ENCODE measurements around the gene PDE7B. TPM values are rescaled to one million over a fixed set of nuclear protein-coding genes. Genes with fewer than 3 reads are reported as not detected.
A peak's percentile ranks its signal among the peaks of the same experiment; 100 is the strongest.
"Not testable (repeated sequence)": the region's sequence is repeated elsewhere in the genome, so short reads cannot be mapped to it uniquely, and the experiment has no call there.

The PDE7B gene
- total RNA-seq, 1 donor from 2014 or later, result 24.5 TPM

DNA sequence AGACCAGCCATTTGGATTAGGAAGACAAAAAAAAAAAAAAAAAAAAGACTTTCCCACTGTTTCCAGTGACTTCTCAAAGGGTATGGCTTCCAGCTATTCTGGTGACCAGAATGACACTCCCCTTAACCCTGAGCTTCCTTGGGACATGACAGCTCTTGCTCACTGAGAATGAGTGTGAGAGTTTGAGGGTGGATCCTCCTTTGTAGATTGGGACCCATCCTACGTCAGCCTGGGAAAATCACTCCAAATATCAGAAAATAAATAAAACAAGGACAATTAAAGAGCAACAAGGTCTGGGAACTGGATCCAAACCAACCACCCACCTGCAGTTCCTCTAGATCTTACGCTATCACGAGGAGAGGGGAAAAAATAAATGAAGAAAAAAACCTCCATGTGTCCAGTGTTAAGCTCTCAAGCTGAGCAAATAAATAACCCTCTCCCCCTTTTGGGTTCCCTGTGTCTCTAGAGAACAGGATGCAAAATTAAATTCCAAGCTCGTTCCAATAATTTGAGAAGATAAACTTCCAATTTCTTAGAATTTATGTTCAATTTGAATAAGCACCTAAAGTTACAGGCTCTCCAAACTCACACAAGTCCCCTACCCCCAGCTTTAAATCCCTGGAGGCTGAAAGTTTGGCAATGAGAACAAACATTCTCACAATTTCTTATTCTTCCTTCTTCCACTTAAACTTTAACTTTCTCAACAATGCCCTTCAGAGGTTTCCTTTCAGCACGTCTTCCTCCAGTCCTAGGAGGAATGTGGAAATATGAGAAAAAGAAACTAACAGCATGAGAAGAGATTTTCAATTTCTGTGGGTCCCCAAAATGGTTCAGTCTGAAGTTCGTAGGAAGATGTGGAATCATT lies 228.4 kb downstream of the PDE7B start:
- ATAC-seq (peak; percentile 69), DNase-seq (no peak)
- intact Hi-C loops (cut with micrococcal nuclease), result no loop called here

DNA sequence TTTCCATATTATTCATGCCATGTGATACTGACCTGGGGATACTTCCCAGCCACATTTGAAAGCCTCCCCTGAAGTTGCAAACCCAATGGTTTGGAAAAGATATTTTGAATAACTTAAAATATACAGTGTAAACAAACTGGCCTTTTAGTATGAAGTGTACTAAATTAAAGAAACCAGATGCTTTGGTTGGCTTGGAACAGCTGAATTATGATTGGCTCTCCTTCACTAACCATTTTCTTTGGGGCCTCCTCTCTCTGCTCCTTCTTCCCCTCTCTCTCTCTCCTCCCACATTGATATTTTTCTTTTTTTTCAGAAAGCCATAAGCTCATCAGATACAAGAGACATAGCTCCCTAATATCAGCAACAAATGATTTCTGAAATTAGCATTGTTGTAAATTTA lies 232.0 kb downstream of the PDE7B start:
- ATAC-seq, result no peak
- intact Hi-C loops (cut with micrococcal nuclease), result no loop called here

DNA sequence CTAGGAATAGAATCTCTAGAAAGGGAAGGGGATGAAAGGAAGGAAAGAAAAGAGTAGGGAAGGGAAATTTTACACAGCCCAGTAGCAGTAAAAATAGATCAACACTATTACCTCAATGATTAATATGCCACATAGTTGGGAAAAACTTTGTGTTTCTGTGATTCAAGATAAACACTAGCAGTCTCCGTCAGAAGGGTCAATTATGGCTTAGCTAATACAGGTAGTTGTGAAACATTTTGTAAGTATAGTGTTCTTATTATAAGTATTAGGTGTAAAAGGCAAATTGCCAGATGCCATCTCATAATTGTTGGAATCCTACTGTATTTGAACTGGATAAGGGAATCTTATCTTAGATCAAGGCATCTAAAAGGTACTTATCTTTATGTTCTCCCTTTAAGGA lies 232.9 kb downstream of the PDE7B start:
- ATAC-seq, result no peak
- intact Hi-C loops (cut with micrococcal nuclease), result no loop called here
- no peak for DNase-seq

More for the DNA sequence above, 232.0 kb downstream of the PDE7B start:
- DNase-seq, result no peak

DNA sequence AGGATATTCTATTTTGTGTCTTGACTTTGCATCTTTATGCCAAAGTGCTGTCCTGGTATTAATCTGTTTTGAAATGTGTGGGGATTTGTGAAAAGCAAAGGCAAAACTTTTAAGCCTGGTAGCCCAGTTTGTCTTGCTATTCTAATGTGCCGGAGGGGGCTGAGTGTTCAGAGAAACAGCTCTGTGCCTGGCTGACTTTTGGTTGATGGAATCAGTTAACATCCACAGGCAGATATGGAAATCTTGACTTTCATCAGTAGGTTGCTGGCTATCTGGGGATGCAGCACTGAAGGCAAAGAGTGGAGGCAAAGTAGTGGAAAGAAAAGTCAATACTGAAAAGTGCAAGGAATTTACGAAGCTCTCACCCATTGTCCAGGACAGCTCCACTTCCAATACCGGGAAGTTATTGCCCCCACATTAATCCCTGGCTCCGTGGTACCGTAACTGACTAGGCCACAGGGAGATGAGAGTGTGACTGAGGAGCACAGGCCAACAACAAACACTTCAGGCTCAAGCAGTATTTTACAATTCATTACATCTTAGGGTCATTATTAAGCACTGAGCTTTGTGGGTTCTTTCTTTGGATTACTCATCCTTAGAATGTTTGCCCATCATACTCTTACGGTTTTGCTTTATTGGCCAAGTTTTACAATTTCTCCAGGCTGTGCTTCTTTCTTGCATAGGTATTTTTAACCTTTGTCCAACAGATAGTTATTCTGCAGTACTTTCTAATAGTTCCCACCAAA lies 234.0 kb downstream of the PDE7B start:
- no peak for DNase-seq
- ATAC-seq, result no peak
- intact Hi-C loops (cut with micrococcal nuclease), result no loop called here

DNA sequence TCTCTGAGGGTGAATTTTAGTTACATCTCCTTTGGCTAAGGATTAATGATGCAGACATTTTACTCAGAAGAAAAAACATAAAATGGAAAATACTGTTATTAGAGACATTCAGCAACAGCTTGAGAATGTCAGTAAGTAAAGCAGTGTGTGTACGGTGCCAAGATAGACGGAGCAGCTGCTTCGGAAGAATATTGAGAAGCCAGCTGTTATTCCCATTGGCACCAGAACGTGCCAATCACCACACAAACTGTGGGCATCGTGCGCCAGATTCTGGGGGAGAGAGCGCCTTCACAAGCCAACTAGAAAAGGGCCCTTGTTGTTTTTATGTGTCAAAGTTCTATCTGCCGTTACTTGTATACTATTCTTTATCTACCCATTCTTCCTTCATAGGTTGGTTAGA lies 235.2 kb downstream of the PDE7B start:
- intact Hi-C loops (cut with micrococcal nuclease), result no loop called here
- ATAC-seq, result peak; percentile 54

DNA sequence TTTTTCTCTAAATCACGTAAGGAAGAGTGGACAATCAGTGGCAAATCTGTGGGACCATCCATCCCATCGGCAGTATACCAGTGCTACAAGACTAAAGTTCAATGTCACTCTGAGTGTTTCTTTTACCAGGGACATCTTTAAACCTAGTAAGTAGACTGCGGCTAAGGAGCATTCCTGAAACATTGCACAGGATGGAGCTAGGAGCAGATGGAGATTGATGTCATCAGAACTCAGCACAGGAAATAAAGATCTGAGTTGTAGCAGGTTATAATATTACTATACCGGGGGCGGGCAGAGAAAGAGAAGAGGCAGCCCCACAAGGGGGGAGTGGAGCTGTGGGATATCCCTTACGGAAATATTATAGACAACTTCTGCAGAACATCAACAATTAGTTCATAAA lies 236.5 kb downstream of the PDE7B start:
- DNase-seq (no peak), ATAC-seq (peak; percentile 50)
- intact Hi-C loops (cut with micrococcal nuclease), result no loop called here

More for the DNA sequence above, 235.2 kb downstream of the PDE7B start:
- no peak for DNase-seq

DNA sequence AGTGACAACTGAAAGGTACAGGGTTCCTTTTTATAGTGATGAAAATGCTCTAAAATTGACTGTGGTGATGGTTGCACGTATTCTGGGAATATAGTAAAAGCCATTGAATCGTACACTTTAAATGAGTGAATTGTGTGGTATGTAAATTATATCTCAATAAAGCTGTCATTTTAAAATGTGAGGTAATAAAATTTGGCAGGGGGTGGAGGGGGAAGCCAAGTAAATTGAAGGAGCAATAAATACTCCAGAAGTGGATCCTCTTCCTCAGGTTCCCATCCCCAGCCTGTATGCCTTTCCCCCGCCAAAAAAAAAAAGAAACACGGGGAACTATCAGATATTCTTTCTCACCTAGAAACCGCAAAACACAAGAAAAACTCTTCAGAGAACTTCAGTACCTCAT lies 237.2 kb downstream of the PDE7B start:
- DNase-seq, result no peak
- ATAC-seq, result no peak
- intact Hi-C loops (cut with micrococcal nuclease), result no loop called here

DNA sequence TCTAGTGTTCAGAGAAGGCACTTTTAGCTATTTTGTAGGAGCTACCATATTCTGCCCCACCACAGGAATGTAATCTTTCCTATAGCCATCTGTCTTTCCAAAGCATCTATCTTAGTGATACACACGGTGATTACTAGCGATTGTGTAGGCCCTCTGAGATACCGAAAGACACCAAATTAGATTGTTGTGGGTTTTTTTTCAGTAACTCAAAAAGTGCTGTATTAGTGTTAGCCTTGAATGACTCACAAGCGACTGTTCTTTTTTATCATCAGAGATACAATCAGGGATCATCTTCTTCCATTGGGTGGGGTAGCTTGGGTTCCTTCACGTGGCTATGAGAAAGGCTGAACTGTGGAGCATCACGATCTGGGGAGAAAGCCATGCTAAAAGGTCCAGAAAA lies 238.4 kb downstream of the PDE7B start:
- ATAC-seq (no peak), DNase-seq (no peak)
- intact Hi-C loops (cut with micrococcal nuclease), result no loop called here

DNA sequence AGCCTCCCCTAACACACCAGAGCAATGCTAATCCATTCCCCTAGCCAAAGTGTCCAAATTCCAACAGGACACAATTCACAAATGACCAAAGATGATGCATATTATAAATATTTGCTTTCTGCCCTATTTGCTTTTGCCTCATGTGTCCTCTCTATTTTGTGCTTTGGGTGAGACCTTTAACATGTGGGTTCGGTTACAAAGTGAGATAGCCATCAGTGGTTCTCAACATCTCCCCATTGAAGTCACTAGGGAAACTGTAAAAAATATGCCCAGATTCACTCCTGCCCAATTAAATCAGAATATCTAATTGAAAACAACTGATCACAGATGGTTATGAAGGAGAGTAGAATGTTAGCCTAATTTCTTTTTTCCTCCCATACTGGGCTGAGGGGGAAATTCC lies 239.4 kb downstream of the PDE7B start:
- intact Hi-C loops (cut with micrococcal nuclease), result no loop called here
- DNase-seq (no peak), ATAC-seq (peak; percentile 9)

DNA sequence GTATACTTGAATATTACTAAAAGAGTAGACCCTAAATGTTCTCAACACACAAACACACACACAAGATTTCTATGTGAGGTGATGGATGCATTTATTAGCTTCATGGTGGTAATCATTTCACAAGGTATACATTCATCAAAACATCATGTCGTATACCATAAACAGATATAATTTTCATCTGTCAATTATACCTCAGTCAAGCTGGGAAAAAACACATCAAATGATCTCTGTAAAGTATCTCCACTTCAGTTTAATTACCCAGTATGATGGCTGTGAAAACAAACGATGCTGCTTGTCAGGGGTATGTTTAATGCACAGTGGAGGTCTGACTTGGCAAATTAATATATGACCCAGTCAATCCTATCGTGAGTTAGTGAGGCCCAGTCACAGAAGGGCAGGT lies 241.4 kb downstream of the PDE7B start:
- DNase-seq (no peak), ATAC-seq (no peak)
- intact Hi-C loops (cut with micrococcal nuclease), result no loop called here

DNA sequence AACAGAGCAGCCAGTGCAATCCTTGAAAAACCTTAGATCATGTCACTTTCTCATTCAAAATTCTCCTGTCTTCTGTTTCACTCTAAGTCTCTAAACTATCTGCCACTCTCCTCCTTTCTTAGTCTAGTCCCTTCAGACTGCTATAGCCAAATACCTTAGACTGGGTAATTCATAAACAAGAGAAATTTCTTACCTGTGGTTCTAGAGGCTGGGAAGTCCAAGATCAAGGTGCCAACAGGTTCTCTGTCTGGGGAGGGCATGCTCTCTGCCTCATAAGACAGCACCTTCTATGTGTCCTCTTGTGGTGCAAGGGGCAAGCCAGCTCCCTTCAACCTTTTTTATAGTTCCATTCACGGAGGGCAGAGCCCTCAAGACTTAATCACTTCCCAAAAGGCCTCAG lies 242.3 kb downstream of the PDE7B start:
- intact Hi-C loops (cut with micrococcal nuclease), result no loop called here
- ATAC-seq (no peak), DNase-seq (no peak)

DNA sequence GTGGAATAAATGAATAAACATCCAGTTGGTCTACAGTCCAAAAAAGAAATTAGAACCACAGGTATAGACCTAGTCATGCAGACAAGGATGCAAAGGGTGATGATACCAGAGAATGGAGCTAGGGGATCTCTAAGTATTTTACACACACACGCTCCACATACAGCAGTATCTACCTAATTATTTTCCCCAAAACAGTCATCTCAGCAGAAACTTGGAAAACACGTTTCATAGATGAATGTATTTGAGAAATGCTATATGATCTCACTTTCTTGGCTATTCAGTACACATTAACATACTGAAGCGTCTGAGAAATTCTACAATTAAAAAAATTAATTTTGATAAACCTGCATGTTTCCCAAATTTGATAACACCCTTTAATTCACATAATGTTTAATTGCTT lies 243.3 kb downstream of the PDE7B start:
- intact Hi-C loops (cut with micrococcal nuclease), result no loop called here
- DNase-seq (no peak), ATAC-seq (no peak)

DNA sequence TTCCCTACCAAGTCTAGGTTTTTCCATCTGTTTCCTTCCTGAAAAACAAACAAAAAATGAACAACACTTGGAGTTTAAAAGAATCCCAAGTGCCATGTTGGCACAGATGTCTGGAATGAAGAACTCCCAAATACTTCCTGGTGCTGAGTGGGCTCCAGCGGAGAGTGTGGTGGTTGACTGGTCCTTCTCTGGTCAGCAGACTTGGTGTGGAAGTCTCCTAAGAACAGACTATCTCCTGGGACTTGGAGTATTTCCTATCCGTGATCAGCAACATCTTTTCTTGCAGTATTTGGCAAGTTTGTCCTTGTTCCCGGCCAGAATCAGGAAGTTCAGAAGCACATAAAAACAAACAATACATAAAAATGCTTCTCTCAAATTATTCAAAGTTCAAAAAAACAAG lies 244.5 kb downstream of the PDE7B start:
- peak; percentile 91 for ATAC-seq
- peak; percentile 44 for DNase-seq
- intact Hi-C loops (cut with micrococcal nuclease), result no loop called here

DNA sequence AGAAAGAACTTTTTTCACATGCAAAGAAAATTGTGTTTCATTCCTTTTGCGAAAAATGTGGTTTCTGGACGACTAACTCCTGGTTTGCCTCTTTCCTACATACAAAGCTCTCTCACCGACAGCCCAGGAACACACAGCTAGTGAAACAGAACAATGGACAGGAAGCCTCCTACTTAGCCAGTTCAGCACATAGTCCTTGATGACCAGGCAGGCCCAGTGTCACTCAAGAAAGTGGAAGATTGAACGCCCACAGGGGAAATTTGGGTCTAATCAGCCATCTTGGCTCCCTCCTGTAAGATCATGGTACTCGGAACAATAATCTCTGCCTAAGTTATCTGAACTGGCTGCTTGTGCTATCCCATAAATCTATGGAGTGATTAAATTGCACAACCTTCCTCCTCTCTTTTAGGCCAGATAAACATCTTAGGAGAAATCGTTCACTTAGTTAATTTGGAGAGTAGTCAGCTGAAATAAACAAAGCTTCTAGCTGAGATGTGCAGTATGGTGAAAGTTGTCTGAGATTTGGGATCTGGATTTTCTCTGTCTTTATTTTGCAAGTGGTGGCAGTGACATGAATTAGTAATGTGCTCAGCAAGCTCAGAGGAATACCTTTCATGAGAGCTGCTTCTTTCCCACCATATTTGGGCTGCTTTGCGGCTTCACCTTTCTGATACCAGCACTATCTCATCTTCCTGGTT lies 251.6 kb downstream of the PDE7B start:
- ATAC-seq (peak; percentile 13), DNase-seq (no peak)
- intact Hi-C loops (cut with micrococcal nuclease), result loop anchor here (10.0 kb wide), 1 partner anchor 58 kb away; no protein-coding TSS in a partner anchor

DNA sequence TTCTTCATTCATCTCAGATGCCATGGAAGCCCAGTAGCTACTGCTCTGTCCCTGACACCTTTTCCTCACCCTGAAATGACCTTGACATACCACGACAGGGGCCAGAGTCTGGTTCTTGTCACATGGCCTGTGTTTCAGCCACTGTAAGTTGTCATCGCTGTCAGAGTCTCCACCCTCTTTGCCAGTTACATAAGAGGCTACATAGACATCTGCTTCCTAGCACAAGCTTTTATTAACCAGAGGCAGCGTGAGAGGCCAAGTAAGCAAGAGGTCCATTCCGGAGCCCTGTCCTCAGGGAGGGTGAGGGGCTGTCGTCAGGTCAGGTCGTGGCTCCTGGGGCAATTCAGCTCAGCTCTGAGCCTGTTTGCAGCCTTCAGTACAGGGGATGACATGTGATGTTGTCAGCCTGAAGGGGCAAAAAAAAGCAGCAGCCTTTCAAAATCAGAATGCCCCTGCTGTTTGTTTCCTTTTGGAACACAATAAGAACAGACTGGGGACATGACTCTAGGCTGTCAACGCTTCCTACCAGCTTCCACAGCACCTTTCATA lies 252.3 kb downstream of the PDE7B start:
- intact Hi-C loops (cut with micrococcal nuclease), result loop anchor here (10.0 kb wide), 1 partner anchor 59 kb away; no protein-coding TSS in a partner anchor
- DNase-seq, result peak; percentile 86
- ATAC-seq, result peak; percentile 97

DNA sequence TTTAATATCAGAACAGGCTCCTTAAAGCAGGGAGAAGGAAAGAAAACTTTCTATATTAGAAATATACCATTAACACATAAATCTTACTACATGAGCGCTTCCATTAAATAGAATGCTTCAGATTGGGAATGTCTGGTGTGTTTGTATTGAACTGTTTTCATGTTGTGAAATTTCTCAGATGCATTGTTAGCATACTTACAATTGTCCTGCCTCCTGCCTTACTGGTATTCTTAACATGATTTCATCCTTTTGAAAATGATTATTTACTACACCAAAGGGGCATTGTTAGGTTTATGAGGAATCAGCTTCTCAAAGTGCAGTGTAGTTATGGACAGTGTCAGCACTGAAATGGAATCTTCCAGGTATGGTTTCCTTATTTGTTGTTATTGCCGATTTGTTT lies 253.1 kb downstream of the PDE7B start:
- no peak for DNase-seq
- intact Hi-C loops (cut with micrococcal nuclease), result loop anchor here (10.0 kb wide), 1 partner anchor 60 kb away; no protein-coding TSS in a partner anchor
- no peak for ATAC-seq

DNA sequence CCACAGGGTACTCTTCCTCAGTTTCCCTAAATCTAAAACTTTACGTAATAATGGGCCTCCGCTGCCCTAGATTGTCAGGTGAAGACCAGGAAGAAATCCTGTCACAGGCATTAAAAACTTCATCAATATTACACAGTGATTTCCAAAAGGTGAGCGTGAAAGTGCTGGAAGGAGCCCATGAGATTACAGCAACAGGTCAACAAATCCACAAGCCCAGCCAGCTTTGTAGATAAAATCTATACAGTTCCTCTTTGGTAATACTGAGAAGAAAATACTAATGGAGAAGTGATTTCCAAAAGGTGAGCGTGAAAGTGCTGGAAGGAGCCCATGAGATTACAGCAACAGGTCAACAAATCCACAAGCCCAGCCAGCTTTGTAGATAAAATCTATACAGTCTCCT lies 254.3 kb downstream of the PDE7B start:
- DNase-seq, ATAC-seq: not testable (repeated sequence)
- intact Hi-C loops (cut with micrococcal nuclease), result loop anchor here (10.0 kb wide), 1 partner anchor 61 kb away; no protein-coding TSS in a partner anchor

DNA sequence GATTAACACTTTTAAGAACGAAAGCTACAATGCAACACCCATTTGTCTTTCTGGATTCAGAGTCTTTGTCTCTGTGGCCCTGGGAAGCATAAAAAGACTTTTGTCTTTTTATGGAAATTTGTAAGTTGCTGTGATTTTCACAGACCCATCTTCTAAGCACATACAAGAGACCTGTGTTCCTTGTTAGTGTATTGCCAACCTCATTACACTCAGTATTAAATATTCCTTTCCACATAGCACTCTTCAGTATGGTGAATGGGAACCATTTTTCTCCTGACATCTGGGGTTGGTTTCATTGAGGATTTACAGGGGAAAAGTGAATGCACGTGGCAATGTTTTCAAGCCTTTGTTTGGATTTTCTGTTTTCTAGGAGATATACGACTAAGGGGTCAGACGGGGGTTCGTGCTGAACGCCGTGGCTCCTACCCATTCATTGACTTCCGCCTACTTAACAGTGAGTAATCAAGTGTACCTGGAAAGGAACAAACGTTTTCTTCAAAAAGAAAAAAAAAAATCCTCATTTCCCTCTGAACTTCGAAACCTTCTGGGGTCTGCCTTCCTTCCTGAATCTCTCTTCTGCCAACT lies 257.0 kb downstream of the PDE7B start:
- intact Hi-C loops (cut with micrococcal nuclease), result loop anchor here (10.0 kb wide), 1 partner anchor 64 kb away; no protein-coding TSS in a partner anchor
- ATAC-seq (no peak), DNase-seq (no peak)

DNA sequence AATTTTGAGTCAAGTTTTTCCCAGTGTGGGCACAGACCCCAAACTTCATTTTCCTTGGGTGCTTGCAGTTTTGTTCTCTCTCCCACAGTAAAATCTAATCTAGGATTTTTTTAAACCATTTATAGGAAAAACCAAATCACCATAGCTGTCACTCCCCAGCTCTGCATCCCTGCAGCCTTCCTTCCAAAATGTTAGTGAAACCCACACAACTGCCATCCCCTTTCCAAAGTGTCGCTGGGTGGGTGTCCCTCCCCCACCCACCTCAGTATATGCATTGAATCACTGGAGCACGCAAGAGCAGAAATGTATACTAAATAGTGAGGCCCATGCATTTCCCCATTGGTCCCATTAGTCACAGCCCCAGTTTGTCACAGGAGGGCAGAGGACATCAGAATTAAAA lies 260.3 kb downstream of the PDE7B start:
- intact Hi-C loops (cut with micrococcal nuclease), result no loop called here
- DNase-seq, result no peak
- ATAC-seq, result no peak
